Umbilical cord (tissue), 2 donors: Measurements from ENCODE around the gene RNF4. TPM values are rescaled to one million over a fixed set of nuclear protein-coding genes. Genes with fewer than 3 reads are reported as not detected.
"Not testable (repeated sequence)": the region's sequence is repeated elsewhere in the genome, so short reads cannot be mapped to it uniquely, and the experiment has no call there.

Experiments used
- DNase-seq: peaks from one replicate; pipeline ENCODE4 v3.0.0-alpha.2; 2015; ENCODE audit warnings: low spot score
- total RNA-seq: library from RNA; depleted of rRNA; stranded (reverse); fragments of >200 nt; gene quantifications from one replicate; pipeline ENCODE4 v1.2.3, GENCODE V29; 2014; ENCODE audit warnings: low replicate concordance; ENCODE audit not compliant: insufficient read depth

The RNF4 gene
- total RNA-seq, 1 donor from 2014 or later, result 40.7 TPM

GRCh38 chr4:2457481-2458295, 11.2 kb upstream of the RNF4 start:
- no peak for DNase-seq

GRCh38 chr4:2458546-2459491, 10.1 kb upstream of the RNF4 start:
- no peak for DNase-seq

DNA sequence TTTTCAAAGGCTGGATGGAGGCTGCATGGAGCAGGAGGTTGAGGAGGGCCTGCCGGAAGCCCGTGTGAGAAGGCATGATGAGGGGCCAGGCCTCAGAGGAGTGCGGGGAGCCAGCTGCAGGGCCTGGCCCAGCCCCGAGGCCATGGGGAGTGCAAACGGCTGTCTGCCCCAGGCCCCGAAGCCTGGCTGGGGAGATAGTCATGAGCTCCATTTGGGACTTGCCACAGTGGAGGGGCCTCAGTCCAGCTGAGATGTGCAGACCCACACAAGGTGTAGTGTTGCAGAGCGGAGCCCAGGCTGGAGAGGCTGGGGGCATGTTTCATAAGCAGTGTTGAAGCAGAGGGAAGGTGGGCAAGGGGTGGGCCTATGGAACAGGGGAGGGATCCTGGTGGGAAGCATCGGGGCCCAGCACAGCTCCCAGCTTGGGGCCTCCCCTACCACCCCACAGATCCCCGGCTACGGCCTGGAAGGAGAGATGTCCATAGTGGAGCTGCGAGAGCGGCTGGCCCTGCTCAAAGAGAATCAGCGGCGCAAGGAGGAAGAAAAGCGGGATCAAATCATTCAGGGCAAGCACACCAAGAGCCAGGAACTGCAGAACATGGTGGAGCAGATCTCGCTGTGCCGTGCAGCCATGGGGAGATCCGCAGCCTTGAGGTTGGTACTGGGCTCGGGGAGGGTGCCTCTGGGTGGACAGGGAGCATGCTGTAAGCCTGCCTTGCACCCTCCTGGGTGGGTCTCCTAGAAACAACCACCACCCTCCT, 9.1 kb upstream of the RNF4 start:
- DNase-seq, result no peak

DNA sequence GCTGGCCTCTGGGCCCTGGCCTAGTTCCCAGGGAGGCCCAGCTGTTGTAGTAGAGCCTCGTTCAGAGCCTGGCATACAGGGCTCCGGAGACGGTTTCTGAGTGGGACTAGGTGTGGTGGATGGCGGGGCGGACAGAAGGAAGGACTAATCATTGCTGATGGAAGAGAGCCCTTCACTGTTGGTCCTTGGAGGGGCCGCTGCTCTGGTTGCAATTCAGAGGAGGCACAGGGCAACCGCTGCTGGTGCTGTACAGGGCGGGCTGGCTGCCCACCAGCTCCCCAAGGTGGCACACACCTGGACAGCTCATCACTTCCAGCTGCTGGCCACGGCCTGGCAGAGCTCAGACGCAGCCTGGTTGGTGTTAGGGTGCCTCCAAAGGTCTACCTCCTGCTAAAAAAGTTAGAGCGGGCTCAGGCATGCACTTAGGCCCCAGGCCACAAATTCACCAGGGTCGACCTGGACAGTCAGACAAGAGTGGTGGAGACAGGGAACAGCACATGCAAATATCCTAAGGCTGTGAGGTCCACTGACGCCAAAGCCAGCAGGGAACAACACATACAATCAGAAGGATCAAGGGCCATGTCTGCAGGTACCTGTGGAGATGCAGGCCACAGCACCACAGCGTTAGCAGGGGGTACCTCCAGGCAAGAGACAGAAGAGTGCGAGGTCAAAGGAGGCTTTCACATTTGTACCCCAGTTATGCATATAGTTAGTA, 7.5 kb upstream of the RNF4 start:
- DNase-seq, result no peak

DNA sequence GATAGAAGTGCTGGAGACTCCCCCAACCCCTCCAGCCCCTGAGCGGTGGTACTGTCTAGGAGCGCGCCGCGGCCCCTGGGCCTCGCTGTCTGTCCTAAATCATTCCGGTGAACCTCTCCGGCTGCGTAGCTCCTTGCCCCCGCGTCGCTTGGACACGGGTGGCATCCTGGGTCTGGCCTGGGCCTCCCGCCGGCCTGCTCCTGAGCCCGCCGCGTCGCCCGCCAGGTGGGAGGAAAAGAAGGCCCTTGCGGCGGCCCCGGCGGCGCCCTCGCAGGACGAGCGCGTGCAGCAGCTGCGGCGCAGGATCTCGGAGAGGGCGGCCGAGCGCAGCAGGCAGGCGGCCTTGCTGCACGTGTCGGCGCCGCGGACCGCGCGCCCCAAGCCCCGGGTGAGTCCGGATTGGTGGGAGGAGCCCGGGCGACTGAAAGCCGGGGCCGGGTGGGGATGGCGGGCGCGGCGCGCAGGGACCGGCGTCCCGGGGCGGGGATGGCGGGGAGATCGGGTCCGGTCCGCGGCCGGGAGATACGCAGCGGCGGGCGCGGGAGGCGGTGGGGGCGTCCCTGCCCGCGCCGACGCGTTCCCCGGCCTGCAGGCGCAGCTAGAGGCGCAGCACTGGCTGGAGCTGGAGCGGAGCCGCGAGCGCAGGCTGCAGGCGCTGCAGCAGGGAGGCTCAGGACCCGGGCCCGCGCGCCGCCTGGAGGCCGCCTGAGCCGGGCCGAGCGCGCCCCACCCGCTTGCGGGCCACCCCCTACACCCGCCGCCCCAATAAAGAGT, 6.5 kb upstream of the RNF4 start:
- DNase-seq, result peak; percentile 77

- no peak for DNase-seq
Measured at GRCh38 chr4:2462992-2463762, 5.7 kb upstream of the RNF4 start.

GRCh38 chr4:2465032-2465431, 3.9 kb upstream of the RNF4 start:
- DNase-seq, result no peak

DNA sequence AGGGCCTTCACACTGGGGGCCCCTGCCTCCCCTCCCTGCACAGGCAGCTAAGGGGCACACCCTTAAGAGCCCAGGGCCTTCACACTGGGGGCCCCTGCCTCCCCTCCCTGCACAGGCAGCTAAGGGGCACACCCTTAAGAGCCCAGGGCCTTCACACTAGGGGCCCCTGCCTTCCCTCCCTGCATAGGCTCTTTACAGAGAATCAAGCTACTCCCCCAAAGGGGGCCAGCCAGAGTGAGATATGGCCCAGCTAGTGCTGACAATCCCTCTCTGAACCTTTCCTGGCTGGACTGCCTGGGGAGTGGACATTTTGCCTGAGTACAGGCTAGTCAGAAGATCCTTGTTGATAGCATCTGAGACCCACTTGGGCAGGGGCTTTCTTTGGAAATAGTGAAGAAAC, 3.4 kb upstream of the RNF4 start:
- DNase-seq, result not testable (repeated sequence)

GRCh38 chr4:2469192-2469984, 482 bp downstream of the RNF4 start:
- DNase-seq, result peak; percentile 19

DNA sequence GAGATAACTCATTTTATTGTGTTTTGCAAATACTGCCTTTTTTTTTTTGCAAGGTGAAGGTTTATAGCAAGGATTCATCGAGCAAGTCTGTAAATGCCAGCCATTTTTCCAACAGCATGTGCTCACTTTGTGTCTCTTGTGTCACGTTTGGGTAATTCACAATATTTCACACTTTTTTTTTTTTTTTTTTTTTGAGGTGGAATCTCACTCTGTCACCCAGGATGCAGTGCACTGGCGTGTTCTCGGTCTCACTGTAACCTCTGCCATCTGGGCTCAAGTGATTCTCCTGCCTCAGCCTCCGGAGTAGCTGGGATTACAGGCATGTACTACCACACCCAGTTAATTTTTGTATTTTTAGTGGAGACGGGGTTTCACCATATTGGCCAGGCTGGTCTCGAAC, 1.9 kb downstream of the RNF4 start:
- DNase-seq, result no peak

DNA sequence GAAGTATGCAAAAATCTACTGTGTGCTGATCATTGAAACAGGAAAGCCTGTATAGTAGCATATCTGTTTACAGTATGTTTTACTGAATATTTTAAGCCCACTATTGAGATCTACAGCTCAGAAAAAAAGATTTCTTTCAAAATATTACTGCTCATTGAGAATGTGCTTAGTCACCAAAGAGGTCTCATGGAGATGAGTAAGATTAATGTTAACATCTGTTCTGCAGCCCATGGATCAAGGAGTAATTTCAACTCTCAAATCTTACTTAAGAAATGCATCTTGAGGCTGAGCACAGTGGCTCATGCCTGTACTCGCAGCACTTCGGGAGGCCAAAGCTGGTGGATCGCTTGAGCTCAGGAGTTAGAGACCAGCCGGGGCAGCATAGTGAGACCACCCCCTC, 3.3 kb downstream of the RNF4 start:
- no peak for DNase-seq

DNA sequence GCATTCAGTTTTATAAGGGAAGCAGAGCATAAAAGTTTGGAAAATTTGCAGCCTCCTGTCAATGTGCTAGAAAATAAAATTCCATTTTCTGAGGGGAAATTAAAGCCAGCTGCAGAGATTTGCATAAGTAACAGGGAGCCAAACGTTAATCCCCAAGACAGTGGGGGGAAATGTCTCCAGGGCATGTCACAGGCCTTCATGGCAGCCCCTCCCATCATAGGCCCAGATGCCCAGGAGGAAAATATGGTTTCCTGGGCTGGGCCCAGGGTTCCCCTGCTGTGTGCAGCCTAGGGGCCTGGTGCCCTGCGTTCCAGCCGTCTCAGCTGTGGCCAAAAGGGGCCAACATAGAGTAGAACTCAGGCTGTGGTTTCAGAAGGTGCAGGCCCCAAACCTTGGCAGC, 9.3 kb downstream of the RNF4 start:
- DNase-seq, result no peak

DNA sequence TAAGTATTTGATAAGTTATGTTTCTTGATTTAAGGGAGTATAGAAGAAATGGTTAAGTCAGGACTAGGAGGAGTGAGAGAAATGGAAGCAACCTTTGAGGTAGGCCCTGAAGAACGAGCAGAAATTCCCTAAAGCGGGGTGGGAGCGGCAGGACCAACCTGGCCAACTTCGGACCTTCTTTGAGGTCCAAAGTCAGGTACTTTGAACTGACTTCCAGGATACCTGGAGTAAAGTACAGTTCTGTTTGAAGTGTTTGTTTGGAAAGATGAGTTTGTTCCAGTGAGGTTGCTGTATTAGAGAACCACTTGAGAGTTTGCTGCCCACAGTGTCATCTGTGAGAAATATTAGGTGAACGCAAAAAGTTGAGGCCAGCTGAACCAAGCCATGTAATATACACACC, 11.7 kb downstream of the RNF4 start:
- no peak for DNase-seq

DNA sequence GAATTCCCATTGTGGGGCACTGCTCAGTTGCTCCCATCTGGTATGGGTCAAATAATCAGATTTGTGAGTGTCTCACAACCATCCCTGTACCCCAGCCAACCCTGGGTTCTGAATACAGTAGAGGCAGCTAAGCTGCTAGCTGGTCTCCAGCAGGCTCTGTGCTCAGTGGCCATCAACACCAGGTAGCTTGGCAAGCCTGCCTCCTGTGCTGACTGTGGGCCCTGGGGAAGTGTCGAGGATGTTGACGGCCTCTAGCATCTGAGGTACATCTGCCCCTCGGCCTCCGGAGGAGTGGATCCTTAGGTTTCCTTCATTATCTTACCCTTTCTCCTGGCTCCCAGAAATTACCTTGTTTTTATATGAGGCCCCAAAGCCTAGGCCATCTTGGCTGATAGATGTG, 13.3 kb downstream of the RNF4 start:
- DNase-seq, result no peak

GRCh38 chr4:2482693-2483092, 13.8 kb downstream of the RNF4 start:
- peak; percentile 28 for DNase-seq

DNA sequence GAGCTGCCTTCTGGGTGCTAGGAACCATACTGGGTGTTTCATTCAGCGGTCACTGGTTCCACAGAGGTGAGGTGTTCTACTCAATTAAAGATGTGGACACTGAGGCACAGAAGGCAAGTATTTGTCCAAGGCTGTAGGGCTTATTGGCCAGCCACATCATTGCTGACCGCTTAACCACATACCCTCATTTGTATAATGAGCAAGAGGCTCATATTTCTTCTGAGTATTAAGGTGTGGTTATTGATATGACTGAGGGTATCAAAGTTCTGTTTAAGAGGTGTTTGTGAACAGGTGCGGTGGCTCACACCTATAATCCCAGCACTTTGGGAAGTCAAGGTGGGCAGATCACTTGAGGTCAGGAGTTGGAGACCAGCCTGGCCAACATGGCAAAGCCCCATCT, 14.3 kb downstream of the RNF4 start:
- no peak for DNase-seq

- no peak for DNase-seq
Measured at GRCh38 chr4:2484185-2484584, 15.3 kb downstream of the RNF4 start.

- DNase-seq, result peak; percentile 57
Measured at GRCh38 chr4:2484993-2485392, 16.1 kb downstream of the RNF4 start.

DNA sequence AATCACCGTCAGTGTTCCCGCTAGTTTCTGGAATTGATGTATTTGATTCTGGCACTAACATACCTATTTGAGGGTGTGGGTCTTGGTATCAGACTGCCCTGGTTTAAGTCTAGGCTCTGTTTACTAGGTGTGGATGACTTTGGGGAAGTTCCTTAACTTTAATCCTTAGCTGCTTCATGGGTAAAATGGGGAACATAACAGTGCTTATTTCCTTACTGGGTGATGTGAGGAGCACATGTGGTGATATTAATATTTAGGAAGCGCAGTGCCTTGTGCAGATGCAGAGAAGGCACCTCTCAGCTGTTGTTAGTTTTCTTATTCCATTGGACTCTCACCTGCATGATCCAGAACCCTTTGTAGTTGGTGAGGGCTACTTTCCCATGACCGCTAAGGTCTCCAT, 17.1 kb downstream of the RNF4 start:
- DNase-seq, result no peak
